HEK293 (cell line): ENCODE measurements around the gene CHMP3.

Source experiments
- CTCF ChIA-PET: fragments of 350-600 bp; formaldehyde crosslinking; extraction: SDS; loops from one replicate; lab custom pipeline; 2021; ENCODE audit warnings: antibody characterized with exemption; lab: Yijun Ruan, JAX
- POLR2A ChIA-PET: fragments of 300-600 bp; formaldehyde crosslinking; extraction: SDS; loops from one replicate; lab custom pipeline; 2020; ENCODE audit warnings: antibody characterized with exemption, inconsistent platforms; lab: Yijun Ruan, JAX
- H3K27ac ChIP-seq: fragments of 200-500 bp; sonication (Bioruptor generic); 2 replicates; pipeline ENCODE4 v1.5.1; 2014; ENCODE audit warnings: low read depth, low read length, control low read depth, inconsistent platforms; ENCODE audit errors: extremely low read depth
- H3K36me3 ChIP-seq, 2 experiments: fragments of 200-500 bp in 1 of 2; sonication (Bioruptor generic) in 1 of 2; 1 replicate in 1 of 2; 2 replicates in 1 of 2; pipeline ENCODE4 v1.5.1; 2014 to 2017; ENCODE audit warnings: inconsistent platforms in 2 of 2, low read length in 2 of 2; ENCODE audit not compliant: control insufficient read depth in 2 of 2, insufficient read depth in 1 of 2
- H3K4me1 ChIP-seq: fragments of 200-500 bp; sonication (Bioruptor generic); 2 replicates; pipeline ENCODE4 v1.5.1; 2014; ENCODE audit warnings: mild to moderate bottlenecking, low read length, inconsistent platforms; ENCODE audit not compliant: control insufficient read depth, insufficient read depth
- H3K4me3 ChIP-seq: 2 replicates; pipeline ENCODE4 v1.5.1; 2011; ENCODE audit warnings: low read depth, mild to moderate bottlenecking, control low read depth, low read length, moderate library complexity
- H3K9me3 ChIP-seq: fragments of 200-500 bp; sonication (Bioruptor generic); 2 replicates; pipeline ENCODE4 v1.5.1; 2014; ENCODE audit warnings: low read depth, low read length, inconsistent platforms; ENCODE audit not compliant: control insufficient read depth, insufficient read depth
- ATF2 ChIP-seq: fragments of 450-650 bp; formaldehyde crosslinking; IDR thresholded peaks from 2 replicates; pipeline ENCODE4 v1.5.1; 2016; ENCODE audit warnings: missing biosample characterization, missing genetic modification characterization, low read depth
- GFI1B ChIP-seq: fragments of 450-650 bp; formaldehyde crosslinking; IDR thresholded peaks from 2 replicates; pipeline ENCODE4 v1.5.1; 2016; ENCODE audit warnings: missing biosample characterization, missing genetic modification characterization
- GLI4 ChIP-seq: fragments of 450-650 bp; formaldehyde crosslinking; IDR thresholded peaks from 2 replicates; pipeline ENCODE4 v1.5.1; 2016; ENCODE audit warnings: missing biosample characterization, missing genetic modification characterization
- GLIS1 ChIP-seq: fragments of 450-650 bp; formaldehyde crosslinking; IDR thresholded peaks from 2 replicates; pipeline ENCODE4 v1.5.1; 2016; ENCODE audit warnings: missing biosample characterization, missing genetic modification characterization
- SP2 ChIP-seq: fragments of 450-650 bp; formaldehyde crosslinking; IDR thresholded peaks from 2 replicates; pipeline ENCODE4 v1.5.1; 2016; ENCODE audit warnings: missing biosample characterization, missing genetic modification characterization
- SP7 ChIP-seq: fragments of 450-650 bp; formaldehyde crosslinking; IDR thresholded peaks from 2 replicates; pipeline ENCODE4 v1.5.1; 2016; ENCODE audit warnings: missing biosample characterization, missing genetic modification characterization
- ZBTB20 ChIP-seq: fragments of 450-650 bp; formaldehyde crosslinking; IDR thresholded peaks from 2 replicates; pipeline ENCODE4 v1.5.1; 2016; ENCODE audit warnings: missing biosample characterization, missing genetic modification characterization
- ZBTB49 ChIP-seq: fragments of 450-650 bp; formaldehyde crosslinking; IDR thresholded peaks from 2 replicates; pipeline ENCODE4 v1.5.1; 2016; ENCODE audit warnings: missing biosample characterization, missing genetic modification characterization, low read depth
- ZFP41 ChIP-seq: fragments of 450-650 bp; formaldehyde crosslinking; IDR thresholded peaks from 2 replicates; pipeline ENCODE4 v1.5.1; 2016; ENCODE audit warnings: missing biosample characterization, missing genetic modification characterization, borderline replicate concordance
- ZNF155 ChIP-seq: fragments of 450-650 bp; formaldehyde crosslinking; IDR thresholded peaks from 2 replicates; pipeline ENCODE4 v1.5.1; 2016; ENCODE audit warnings: missing biosample characterization, missing genetic modification characterization
- ZNF174 ChIP-seq: fragments of 450-650 bp; formaldehyde crosslinking; IDR thresholded peaks from 2 replicates; pipeline ENCODE4 v1.5.0; 2017; ENCODE audit warnings: missing biosample characterization, mild to moderate bottlenecking, missing genetic modification characterization
- ZNF18 ChIP-seq: fragments of 450-650 bp; formaldehyde crosslinking; IDR thresholded peaks from 2 replicates; pipeline ENCODE4 v1.5.1; 2016; ENCODE audit warnings: missing biosample characterization, missing genetic modification characterization
- ZNF449 ChIP-seq: fragments of 450-650 bp; formaldehyde crosslinking; IDR thresholded peaks from 2 replicates; pipeline ENCODE4 v1.5.1; 2017; ENCODE audit warnings: missing biosample characterization, mild to moderate bottlenecking, missing genetic modification characterization, moderate library complexity
- ZNF529 ChIP-seq: fragments of 450-650 bp; formaldehyde crosslinking; IDR thresholded peaks from 2 replicates; pipeline ENCODE4 v1.5.1; 2017; ENCODE audit warnings: missing genetic modification characterization, missing biosample characterization; ENCODE audit not compliant: insufficient replicate concordance
- ZNF561 ChIP-seq: fragments of 450-650 bp; IDR thresholded peaks from 2 replicates; pipeline ENCODE4 v1.5.1; 2018; ENCODE audit warnings: missing biosample characterization, missing genetic modification characterization, borderline replicate concordance
- ZNF664 ChIP-seq: fragments of 450-650 bp; formaldehyde crosslinking; IDR thresholded peaks from 2 replicates; pipeline ENCODE4 v1.5.1; 2016; ENCODE audit warnings: missing biosample characterization, missing genetic modification characterization
- ZSCAN23 ChIP-seq: fragments of 450-650 bp; formaldehyde crosslinking; IDR thresholded peaks from 2 replicates; pipeline ENCODE4 v1.5.1; 2016; ENCODE audit warnings: missing biosample characterization, missing genetic modification characterization
- TF ChIP-seq, protein P1 (sequence below): fragments of 450-650 bp; formaldehyde crosslinking; IDR thresholded peaks from 2 replicates; pipeline ENCODE4 v1.5.1; 2016; ENCODE audit warnings: missing biosample characterization, missing genetic modification characterization
- TF ChIP-seq, protein P2 (sequence below): fragments of 450-650 bp; formaldehyde crosslinking; optimal IDR thresholded peaks from 2 replicates; pipeline ENCODE3; 2016; ENCODE audit warnings: missing biosample characterization, mild to moderate bottlenecking, missing genetic modification characterization
- TF ChIP-seq, protein P3 (sequence below): fragments of 450-650 bp; formaldehyde crosslinking; IDR thresholded peaks from 2 replicates; pipeline ENCODE4 v1.5.1; 2016; ENCODE audit warnings: missing biosample characterization, missing genetic modification characterization, borderline replicate concordance

CHMP3 gene

GRCh38 chr2:86512034-86512433 is 51.2 kb downstream of the CHMP3 start:
- H3K9me3 ChIP-seq = no peaks in the 10 kb centered on the region
- H3K4me3 ChIP-seq = no peak overlapping the region
- H3K36me3 ChIP-seq = peaks cover 0 to 31% of the 10 kb centered on the region in 2 experiments; a peak in 2 of 3 replicates
- ChIA-PET POLR2A (no interaction called here), CTCF (no interaction called here)
- no peaks in the 10 kb centered on the region for H3K4me1 ChIP-seq
- no peak overlapping the region for H3K27ac ChIP-seq
- TF ChIP-seq ZNF529 (tag by site-specific recombination) (no peak), GLI4 (tag by site-specific recombination) (no peak), GFI1B (tag by site-specific recombination) (no peak), ATF2 (tag by site-specific recombination) (no peak), ZNF18 (tag by site-specific recombination) (no peak), SP7 (tag by site-specific recombination) (no peak), ZNF664 (tag by site-specific recombination) (no peak), ZSCAN23 (tag by site-specific recombination) (no peak), ZNF449 (tag by site-specific recombination) (no peak), GLIS1 (tag by site-specific recombination) (no peak), ZBTB49 (tag by site-specific recombination) (no peak), SP2 (tag by site-specific recombination) (no peak), ZNF561 (tag by site-specific recombination) (no peak), ZFP41 (tag by site-specific recombination) (no peak), ZNF155 (tag by site-specific recombination) (no peak), ZBTB20 (tag by site-specific recombination) (no peak), ZNF174 (no peak)
- TF ChIP-seq, protein P1, sequence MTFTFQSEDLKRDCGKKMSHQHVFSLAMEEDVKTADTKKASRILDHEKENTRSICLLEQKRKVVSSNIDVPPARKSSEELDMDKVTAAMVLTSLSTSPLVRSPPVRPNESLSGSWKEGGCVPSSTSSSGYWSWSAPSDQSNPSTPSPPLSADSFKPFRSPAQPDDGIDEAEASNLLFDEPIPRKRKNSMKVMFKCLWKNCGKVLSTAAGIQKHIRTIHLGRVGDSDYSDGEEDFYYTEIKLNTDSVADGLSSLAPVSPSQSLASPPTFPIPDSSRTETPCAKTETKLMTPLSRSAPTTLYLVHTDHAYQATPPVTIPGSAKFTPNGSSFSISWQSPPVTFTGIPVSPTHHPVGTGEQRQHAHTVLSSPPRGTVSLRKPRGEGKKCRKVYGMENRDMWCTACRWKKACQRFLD (tag by site-specific recombination) = no peak
- TF ChIP-seq, protein P2, sequence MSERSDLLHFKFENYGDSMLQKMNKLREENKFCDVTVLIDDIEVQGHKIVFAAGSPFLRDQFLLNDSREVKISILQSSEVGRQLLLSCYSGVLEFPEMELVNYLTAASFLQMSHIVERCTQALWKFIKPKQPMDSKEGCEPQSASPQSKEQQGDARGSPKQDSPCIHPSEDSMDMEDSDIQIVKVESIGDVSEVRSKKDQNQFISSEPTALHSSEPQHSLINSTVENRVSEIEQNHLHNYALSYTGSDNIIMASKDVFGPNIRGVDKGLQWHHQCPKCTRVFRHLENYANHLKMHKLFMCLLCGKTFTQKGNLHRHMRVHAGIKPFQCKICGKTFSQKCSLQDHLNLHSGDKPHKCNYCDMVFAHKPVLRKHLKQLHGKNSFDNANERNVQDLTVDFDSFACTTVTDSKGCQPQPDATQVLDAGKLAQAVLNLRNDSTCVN (tag by site-specific recombination) = no peak
- TF ChIP-seq, protein P3, sequence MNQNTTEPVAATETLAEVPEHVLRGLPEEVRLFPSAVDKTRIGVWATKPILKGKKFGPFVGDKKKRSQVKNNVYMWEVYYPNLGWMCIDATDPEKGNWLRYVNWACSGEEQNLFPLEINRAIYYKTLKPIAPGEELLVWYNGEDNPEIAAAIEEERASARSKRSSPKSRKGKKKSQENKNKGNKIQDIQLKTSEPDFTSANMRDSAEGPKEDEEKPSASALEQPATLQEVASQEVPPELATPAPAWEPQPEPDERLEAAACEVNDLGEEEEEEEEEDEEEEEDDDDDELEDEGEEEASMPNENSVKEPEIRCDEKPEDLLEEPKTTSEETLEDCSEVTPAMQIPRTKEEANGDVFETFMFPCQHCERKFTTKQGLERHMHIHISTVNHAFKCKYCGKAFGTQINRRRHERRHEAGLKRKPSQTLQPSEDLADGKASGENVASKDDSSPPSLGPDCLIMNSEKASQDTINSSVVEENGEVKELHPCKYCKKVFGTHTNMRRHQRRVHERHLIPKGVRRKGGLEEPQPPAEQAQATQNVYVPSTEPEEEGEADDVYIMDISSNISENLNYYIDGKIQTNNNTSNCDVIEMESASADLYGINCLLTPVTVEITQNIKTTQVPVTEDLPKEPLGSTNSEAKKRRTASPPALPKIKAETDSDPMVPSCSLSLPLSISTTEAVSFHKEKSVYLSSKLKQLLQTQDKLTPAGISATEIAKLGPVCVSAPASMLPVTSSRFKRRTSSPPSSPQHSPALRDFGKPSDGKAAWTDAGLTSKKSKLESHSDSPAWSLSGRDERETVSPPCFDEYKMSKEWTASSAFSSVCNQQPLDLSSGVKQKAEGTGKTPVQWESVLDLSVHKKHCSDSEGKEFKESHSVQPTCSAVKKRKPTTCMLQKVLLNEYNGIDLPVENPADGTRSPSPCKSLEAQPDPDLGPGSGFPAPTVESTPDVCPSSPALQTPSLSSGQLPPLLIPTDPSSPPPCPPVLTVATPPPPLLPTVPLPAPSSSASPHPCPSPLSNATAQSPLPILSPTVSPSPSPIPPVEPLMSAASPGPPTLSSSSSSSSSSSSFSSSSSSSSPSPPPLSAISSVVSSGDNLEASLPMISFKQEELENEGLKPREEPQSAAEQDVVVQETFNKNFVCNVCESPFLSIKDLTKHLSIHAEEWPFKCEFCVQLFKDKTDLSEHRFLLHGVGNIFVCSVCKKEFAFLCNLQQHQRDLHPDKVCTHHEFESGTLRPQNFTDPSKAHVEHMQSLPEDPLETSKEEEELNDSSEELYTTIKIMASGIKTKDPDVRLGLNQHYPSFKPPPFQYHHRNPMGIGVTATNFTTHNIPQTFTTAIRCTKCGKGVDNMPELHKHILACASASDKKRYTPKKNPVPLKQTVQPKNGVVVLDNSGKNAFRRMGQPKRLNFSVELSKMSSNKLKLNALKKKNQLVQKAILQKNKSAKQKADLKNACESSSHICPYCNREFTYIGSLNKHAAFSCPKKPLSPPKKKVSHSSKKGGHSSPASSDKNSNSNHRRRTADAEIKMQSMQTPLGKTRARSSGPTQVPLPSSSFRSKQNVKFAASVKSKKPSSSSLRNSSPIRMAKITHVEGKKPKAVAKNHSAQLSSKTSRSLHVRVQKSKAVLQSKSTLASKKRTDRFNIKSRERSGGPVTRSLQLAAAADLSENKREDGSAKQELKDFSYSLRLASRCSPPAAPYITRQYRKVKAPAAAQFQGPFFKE (tag by site-specific recombination) = no peak
